Urothelium cell line (cell line): ENCODE results near the gene TECPR2.
A peak's percentile ranks its signal among the peaks of the same experiment; 100 is the strongest.
"Not testable (repeated sequence)": the region's sequence is repeated elsewhere in the genome, so short reads cannot be mapped to it uniquely, and the experiment has no call there.

ENCODE experiments used
- DNase-seq: peaks from one replicate; pipeline ENCODE4 v3.0.0; 2011; ENCODE audit warnings: low spot score, mixed read lengths
- FAIRE-seq: peaks from 2 replicates; lab custom pipeline; 2011; peaks lifted over from hg19 to GRCh38; lab: Jason Lieb, UNC

Gene TECPR2, protein sequence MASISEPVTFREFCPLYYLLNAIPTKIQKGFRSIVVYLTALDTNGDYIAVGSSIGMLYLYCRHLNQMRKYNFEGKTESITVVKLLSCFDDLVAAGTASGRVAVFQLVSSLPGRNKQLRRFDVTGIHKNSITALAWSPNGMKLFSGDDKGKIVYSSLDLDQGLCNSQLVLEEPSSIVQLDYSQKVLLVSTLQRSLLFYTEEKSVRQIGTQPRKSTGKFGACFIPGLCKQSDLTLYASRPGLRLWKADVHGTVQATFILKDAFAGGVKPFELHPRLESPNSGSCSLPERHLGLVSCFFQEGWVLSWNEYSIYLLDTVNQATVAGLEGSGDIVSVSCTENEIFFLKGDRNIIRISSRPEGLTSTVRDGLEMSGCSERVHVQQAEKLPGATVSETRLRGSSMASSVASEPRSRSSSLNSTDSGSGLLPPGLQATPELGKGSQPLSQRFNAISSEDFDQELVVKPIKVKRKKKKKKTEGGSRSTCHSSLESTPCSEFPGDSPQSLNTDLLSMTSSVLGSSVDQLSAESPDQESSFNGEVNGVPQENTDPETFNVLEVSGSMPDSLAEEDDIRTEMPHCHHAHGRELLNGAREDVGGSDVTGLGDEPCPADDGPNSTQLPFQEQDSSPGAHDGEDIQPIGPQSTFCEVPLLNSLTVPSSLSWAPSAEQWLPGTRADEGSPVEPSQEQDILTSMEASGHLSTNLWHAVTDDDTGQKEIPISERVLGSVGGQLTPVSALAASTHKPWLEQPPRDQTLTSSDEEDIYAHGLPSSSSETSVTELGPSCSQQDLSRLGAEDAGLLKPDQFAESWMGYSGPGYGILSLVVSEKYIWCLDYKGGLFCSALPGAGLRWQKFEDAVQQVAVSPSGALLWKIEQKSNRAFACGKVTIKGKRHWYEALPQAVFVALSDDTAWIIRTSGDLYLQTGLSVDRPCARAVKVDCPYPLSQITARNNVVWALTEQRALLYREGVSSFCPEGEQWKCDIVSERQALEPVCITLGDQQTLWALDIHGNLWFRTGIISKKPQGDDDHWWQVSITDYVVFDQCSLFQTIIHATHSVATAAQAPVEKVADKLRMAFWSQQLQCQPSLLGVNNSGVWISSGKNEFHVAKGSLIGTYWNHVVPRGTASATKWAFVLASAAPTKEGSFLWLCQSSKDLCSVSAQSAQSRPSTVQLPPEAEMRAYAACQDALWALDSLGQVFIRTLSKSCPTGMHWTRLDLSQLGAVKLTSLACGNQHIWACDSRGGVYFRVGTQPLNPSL (N-terminal part only)

DNA sequence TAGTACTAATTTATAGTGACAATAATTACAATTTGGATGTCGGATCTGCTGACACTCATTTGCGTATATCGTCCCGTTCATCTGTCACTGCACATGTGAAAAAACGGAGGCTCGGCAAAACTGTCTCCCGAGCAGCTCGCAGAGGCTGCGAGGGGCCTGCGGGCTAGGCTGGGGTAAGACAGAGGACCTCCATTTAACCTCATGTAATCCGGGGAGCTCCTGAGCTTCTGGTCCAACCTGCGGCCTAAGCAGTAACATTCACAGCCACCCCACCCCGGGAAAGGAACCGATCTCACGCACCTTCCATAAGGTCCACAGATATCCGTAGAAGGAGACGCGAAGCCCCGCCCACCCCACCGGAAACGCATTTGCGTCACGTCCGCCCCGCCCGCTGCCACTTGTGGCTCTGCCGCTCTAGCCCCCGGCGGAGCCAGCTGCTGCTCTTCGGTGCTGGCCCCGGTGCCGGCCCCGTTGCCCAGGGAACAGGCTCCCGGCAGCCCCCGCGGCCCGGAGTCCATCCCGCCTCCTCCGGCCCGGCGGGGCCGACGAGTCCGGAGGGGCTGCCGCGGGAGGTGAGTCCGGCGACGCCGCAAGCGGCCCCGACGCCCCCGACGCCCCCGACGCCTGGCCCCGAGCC, at the start of gene TECPR2, which contains the start of gene CINP:
TECPR2 (plus strand) TSS at position 397 of the 637 bp plus-strand sequence. CDS start 13,781 bp downstream, outside the sequence.
CINP (minus strand) TSS at position 346 of the 637 bp plus-strand sequence; CDS start at position 307, 39 bp downstream.
- DNase-seq (peak; percentile 93), FAIRE-seq (no peak)

DNA sequence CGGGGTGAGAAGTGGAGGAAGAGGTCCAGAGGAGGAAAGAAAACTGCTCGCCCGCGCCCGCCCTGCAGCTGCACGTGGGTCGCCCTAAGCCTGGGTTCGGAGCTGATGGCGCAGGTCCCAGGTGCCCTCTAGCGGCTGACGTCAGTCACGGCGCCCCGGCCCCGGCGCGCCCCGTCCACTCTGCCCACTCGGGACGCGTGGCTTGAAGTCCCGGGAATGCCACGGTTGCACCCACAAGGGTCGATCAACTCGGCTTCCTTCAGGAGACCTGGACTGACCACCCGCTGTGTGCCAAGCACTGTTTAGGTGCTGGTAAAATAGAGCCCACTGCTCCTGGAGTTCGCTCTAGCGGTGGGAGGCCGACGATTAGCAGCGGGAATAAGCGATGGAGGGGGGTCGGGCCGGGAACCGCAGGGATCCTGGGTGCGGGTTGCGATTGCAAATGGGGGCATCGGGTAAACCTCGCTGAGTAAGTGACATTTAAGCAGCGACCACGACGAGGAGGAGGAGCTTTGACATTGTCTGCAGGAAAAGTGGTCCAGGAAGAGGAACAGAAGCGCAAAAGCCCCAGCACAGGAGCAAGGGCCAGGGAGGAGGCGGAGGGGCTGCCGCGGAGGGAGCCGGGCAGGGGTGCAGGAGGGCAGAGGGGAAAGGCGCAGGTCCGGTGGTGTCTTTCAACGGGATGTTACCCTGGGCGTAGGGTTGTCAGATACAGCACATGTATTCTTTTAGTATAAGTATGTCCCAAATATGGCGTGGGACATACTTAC, 48.3 kb upstream of the TECPR2 start:
- peak; percentile 74 for DNase-seq
- FAIRE-seq, result no peak

DNA sequence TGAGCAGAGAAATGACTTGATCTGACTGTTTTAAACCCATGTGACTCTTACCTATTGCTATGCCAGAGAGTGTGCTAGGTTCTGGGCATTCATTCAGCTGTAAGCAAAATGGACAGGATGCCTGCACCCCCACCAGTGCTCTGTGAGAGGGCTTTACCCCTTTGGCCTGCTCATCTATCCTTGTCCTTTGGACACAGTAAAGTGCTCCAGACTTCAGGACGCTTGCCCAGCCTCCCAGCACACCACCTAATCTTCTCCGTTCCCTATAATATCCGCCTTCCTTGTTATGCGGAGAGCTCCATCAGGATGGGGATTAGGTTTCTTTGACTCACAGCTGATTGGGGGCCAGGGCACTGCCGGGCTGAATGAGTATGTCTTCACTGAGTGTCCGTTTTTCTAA, 47.6 kb upstream of the TECPR2 start:
- no peak for DNase-seq
- FAIRE-seq, result no peak

DNA sequence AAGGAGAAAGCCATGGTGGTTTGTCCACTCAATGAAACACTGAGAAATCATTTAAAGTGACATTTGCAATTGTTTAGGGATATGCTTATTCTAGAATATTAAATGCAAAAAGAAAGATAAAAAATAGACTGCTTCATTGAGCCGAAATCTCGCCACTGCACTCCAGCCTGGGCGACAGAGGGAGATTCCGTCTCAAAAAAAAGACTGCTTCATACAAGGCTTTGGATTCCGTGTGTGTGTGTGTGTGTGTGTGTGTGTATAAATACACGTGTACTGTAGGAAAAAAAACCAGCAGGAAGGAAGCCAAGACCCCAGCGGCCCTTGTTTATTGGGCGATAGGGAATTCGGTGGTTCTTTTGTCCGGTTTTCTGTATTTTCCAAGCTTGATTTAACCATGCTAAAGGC, 46.4 kb upstream of the TECPR2 start:
- no peak for FAIRE-seq
- DNase-seq, result no peak

DNA sequence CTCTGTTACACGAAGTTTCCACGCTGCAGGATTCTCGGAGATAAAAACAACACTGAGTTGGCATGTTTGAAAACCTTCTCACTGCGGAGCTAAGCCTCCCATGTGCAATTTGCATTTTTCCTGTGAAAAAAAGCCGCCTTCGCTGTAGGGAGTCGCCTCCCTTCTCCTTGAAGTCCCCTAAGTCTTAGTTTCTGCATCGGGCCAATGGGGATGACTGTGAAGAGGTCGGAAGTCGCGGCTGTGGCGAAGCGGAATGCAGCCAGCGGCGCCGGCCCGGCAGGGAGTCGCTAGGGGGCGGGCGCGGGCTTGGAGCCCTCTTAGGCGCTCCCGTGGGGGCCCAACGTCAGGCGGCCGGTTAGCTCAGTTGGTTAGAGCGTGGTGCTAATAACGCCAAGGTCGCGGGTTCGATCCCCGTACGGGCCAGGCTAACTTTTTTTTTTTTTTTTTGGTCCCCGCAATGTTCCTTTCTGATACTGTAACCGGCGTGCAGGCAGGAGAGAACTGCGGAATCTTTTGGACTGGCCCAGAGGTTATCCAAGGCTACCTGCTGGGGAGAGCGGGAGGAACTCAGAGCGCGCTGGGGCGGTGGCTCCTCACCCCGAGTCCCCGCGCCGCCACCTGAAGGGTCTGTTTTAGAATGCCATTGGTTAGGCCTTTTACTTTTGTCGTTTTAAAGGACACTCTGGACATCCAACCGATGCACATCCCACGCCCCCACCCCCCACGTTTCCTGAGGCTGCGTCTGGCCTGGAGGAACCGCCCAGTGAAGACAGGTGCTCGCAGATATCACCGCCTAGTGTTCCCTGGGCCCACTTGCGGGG, 45.8 kb upstream of the TECPR2 start:
- peak; percentile 86 for DNase-seq
- no peak for FAIRE-seq

DNA sequence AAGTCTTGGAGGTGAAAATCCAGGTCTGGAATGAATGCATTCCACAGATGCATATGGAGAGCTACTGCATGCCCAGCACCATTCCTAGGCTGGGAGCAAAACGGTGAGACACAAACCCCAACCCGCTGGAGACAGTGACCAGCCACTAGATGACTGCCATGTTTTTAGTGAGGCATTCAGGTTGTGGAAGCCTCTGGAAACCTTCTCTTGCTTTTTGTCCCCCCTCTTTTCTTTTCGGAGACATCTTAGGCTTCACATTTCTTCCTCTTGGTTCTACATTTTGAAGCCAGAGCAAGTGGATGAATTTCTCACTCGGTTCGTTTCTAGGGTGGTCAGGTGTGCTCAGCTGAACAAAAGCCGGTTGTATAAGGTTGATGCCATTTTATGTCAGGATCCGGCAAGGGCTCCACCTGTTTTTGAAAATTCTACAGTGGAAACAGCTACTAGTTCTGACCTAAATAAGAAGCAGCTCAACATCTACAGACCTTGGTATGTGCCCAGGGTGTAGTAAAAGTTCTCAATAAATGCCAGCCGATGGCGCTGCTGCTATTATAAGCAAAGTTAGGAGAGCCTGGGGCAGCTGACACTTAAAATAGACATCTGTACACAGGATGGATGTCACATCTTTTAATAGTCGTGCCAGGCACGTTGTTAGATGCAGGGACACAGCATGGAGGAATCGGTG, 45.0 kb upstream of the TECPR2 start:
- DNase-seq (no peak), FAIRE-seq (no peak)

DNA sequence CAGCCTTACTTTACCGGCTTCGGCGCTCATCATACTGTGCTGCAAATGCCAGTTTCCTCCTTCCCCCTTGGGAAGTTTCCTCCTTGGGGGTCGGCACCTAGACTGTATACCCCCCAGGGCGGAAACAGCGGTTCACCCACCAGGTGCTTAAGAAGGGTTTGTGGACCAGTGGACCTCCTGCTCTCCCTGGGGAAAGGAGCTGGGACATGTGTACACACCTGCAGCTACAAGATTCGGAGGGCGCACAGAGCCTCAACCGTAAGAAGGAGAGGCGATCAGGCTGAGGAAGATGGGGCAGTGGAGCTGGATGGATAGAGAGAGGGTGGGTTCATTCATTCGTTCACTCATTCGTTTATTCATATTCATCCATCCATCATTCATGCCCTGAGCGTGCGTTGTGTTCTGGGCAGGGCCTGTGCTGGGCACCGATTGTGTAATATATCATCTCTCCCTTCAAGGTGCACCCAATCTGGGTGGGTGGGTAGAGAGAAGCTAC, 43.9 kb upstream of the TECPR2 start:
- no peak for FAIRE-seq
- no peak for DNase-seq

DNA sequence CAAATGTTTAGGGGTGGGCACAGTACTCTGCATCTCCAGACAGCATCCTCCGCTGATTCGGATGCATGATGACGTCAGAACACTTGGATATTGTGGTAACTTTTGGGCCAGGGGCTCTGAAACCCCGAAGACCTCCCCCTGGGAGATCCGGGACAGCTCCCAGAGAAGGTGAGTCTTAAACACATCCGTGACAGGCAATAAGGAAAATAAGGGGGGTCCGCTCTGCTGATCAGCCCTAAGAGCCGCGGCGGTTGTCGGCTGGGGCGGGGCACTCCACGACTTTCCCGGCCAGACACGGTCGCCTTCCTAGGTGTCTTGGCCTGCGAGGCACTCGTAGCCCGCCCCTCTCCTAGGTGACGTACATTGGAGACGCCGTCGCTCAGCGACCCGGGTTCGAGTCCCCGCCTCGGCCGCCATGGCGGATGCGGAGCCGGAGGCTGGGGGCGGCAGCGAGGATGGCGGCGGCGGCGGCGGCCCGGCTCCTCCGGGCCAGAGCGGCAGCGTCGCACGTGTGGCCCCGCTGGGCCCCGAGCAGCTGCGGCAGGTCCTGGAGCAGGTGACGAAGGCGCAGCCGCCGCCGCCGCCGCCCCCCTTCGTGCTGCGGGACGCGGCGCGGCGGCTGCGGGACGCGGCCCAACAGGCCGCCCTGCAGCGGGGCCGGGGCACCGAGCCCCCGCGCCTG, 43.2 kb upstream of the TECPR2 start, which contains the start of gene ZNF839:
ZNF839 (plus strand) TSS at position 396 of the 682 bp plus-strand sequence; CDS start at position 416, 20 bp downstream.
- FAIRE-seq (no peak), DNase-seq (peak; percentile 83)

DNA sequence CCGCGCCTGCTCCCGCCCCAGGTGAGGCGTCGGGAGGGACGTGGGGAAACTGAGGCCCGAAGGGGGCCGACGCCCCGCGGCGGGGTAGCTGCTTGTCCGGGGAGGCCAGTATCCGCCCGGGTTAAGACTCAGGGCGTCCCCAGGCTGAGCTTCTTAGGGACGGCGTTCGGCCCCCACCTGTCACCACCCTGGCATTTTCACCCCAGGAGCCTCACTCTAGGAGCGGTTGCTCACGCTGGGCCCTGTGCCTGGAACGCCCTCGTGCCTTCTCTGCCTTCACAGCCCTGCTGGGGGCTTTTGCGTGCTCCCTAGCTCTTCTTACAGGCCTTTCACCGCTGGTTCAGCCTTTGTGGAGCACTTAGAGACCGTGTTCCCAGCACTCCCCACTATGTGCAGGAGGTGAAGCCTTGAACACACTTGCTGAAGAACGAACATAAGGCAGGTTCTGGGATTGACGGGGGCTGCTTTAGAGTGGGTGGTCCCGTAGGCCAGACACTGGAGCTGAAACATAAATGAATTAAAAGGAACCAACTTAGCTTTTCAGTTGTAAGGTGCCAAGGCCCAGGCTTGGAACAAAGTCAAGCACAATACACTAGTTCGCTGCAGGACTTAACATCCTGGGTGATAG, 42.6 kb upstream of the TECPR2 start:
- DNase-seq (peak; percentile 9), FAIRE-seq (no peak)

DNA sequence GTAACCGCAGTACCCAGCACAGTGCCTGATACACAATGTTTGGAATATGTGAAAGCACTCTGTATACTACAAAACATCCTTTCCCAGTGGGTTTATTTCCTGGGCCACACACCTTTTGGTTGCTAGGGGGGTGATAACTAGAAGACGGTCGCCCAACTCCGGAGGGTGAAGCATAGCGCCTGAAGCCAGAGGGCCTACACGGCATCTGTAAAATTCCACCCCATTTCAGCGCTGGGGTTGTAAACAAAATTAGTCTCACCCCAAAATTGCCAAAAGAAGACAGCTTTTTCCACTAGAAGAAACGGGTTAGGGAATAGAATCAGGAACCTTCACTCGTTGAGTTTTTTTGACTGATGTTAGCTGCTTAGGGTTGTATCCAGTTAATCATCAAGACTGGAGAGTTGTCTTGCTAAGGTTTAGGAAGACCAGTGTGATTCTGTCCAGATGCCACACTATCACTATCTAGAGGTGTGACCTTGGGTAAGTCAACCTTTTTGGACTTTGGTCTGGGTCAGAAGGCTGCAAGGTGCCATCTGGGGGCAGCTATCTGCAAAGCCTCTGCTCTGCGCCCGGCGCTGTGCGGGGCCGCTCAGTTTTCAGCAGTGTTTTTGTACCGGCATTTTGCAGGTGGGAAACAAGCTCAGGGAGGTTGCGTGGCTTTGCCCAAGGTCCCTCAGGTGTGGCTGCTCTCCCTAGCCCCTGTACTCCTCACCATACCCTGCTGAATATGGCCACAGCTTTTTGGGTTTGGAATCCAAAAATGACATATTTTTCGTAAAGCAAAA, 41.9 kb upstream of the TECPR2 start:
- no peak for FAIRE-seq
- DNase-seq, result no peak

DNA sequence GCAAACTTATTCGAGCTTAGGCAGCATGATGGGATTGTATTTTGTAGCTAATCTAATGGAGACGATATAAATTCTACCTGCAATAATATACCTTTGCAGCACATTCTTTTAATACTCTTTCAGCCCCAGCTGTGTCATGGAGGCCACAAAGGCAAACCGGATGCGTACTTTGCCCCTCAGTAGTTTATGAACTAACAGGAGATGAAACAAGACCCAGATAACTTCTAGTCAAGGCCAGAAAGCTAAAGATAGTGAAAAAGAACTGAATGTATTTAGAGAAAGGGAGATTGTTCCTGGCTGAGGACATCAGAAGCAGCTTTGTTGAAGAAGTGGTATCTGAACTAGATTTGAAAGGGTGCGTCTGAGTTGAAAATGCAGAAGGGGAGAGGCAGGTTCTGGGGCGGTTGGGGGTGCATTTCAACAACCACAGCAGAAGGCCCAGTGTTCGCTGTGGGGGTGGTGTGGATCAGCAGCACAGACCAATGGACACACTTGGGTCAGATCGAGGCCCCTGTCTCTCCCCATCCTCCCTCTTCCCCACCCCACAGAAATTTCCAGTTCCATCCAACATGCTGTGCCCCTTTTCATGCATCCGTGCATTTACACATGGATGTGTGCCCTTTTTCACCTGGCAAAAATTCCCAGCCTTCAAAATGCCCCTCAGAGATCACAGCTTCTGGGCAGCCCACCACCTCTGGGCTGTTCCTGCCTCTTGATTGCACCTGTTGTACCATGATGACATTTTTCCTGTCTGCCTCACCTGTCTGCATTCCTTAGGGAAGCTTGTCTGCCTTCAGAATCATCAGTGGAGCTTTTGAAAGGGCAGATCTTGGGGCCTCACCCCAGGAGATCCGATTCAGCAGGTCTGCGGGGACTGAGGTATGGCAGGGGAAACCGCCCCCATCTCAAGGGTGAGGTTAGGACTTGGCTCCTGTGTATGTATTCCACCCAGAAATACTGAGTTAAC, 41.0 kb upstream of the TECPR2 start:
- FAIRE-seq, result no peak
- no peak for DNase-seq

DNA sequence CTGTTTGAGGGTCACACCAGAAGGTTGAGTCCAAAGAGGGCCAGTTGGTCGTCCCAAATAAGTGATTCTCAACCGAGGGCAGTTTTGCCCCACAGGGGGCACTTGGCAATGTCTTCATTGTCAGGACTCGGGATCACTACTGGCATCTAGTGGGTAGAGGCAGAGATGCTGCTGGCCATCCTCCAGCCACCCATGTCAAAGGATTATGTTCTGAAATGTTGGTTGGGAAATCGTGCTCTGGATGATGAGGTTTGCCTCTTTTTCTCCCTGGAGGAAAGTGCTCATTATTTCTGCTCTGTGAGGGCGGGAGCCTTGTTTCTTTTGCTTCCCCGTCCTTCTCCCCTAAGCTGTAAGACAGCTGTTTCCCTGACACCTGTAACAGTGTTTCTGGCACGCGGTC, 39.6 kb upstream of the TECPR2 start:
- DNase-seq, result peak; percentile 44
- FAIRE-seq, result no peak

DNA sequence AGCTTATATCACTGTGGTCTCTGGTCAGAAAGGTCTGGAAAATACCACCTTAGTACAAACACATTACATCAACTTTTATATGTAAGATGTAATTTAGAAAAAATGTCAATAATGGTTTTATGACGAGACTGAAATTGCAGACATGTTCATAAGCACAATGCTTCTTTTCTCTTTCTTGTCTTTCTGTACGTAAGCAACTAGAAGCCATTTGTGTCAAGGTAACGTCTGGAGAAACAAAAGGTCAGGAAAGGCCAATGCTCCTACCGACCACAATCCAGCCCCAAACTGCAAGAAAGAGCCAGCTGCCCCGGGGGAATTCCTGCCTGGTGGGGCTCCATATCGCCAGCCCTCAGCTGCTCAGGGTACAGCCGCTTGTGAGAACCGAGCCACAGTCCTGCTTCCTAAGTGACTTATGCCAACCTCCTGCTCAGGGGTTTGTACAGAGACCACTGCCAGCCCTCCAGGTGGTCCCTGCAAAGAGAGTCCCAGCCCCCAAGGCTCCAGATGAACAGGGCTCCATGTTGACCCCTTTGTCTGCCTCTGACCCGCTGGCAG, 36.9 kb upstream of the TECPR2 start:
- no peak for FAIRE-seq
- peak; percentile 38 for DNase-seq

DNA sequence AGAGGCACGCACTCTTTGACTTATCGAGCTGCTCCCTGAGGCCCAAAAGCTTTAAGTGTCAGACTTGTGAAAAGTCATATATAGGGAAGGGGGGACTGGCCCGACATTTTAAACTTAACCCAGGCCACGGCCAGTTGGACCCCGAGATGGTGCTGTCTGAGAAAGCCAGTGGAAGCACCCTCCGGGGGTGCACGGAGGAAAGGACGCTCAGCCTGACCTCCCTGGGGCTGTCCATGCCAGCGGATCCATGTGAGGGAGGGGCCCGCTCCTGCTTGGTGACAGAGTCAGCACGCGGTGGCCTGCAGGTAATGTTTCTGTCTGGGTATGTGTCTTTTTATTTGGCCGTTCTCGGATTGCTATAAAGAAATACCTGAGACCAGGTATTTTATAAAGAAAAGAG, 36.2 kb upstream of the TECPR2 start:
- FAIRE-seq, result no peak
- DNase-seq, result no peak

DNA sequence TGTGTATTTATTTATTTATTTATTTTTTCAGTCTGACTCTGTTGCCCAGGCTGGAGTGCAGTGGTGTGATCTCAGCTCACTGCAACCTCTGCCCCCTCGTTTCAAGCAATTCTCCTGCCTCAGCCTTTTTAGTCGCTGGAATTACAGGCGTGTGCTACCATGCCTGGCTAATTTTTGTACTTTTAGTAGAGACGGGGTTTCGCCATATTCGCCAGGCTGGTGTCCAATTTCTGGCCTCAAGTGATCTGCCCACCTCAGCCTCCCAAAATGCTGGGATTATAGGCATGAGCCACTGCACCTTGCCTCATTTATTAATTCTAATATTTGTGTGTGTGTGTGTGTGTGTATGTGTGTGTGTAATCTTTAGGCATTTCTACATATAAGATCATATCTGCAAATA, 33.4 kb upstream of the TECPR2 start:
- not testable (repeated sequence) for FAIRE-seq, DNase-seq
